NCI-H82 treated with DMSO at 0.1 percent for 48 hours (cell line): ENCODE data around the gene C1orf105.

Experiments used
- DNase-seq: peaks from one replicate; lab custom pipeline; 2025; ENCODE audit not compliant: unreplicated experiment; lab: John Stamatoyannopoulos, UW

Gene C1orf105

DNA sequence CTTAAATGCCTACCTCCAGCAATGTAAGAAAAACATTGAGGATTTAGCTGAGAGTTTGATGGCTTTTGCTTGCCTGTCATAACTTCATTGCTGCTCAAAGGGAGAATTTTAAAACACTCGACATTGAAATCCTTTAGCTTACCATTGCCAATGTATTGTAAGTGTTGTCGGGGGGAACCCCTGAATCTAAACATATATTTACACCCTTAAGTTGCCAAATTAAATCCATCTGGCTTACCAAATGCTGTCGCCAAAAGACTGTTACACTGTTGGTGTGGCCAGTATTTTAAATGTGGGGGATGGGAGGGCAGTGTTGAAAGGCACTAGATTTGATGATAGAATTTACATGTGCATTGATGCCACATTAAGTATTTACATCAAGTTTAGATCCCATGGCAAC lies 24.9 kb upstream of the C1orf105 start:
- DNase-seq: no peak

DNA sequence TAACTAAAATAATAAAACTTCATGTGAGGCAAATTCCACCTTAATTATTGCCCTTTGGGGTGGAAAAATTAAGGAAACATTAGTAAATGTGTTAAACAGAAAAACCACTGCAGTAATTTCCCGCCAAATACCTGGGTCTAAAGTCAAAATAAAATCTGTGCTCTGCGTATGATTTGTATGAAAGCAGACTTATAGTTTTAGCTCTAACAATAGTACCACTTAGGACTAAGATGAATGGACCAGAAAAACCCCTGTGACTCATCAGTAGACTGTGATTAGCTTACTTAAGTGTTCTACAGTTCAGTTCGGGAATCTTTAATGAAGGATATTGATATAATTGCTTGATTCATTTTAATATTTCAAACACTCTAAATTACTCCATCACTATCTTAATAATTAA lies 23.3 kb upstream of the C1orf105 start:
- DNase-seq: no peak

DNA sequence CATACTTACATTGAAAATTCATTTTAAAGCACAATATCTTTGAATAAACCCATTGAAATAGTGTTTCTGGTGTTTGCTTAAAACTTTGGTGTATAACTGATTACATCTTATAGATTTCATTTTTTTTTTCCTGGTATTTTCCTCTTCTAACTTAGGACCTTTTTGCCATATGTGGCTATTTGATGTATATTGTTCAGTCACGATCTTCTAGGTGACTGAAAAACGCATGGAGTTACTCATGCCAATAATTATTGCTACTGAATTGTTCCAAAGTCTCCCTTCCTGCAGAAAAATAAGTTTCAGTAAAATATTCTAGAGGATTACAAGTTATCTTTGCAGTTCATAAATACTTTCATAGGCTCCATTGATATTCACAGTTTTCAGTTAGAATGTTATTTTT lies 22.9 kb upstream of the C1orf105 start:
- no peak for DNase-seq

DNA sequence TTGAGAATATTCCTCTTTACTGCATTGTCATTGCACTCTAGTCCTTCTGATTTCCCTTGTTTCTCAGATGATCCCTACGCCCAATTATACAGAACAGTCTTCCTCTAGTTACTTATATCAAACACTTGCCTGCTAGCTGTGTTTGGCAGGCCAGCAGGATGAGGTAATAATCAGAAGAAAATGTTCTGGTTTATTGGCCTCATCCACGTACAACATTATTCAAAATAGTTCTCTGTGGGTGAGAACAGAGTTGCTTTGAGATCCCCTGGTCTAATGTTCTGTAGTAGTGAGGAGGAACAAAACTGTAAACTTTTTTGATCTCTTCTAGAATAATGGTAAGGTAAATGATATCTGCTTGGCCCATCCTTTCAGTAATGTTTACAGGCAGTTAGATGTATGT lies 22.3 kb upstream of the C1orf105 start:
- no peak for DNase-seq

DNA sequence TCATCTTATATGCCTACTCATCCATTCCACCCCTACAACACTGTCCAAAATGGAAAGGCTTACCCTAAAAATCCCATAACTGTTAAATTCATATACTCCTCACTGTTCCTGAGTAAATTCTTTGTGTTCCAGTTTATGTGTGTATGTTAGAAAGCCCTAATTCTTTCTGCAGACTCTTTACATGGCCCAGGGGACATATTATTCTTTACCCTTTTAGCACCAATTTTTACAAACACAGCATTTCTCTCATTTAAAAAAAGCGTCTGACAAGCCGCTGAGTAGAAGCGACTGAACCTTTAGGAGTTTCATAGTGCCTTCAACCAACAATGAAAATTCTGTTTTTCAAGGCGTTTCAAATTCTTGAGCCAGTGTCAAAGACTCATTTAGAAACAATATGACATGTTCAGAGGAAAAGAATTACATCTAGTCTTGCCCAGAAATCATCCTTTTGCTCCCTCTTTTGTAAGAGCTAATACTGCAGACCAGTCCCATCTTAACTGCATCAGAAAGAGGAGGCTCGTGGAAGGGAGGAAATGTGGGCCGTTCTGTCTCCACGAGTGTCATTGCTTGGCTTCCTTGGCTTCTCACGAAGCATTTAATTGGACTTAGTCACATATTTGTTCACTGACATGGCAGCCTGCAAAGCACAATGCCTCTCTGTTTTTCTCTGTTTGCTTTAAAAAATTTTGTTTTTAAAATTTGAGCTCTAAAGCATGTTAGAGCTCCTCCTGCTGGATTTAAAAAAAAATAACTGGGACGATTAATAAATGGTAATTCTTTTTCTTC lies 21.3 kb upstream of the C1orf105 start:
- DNase-seq: peak; percentile 24

DNA sequence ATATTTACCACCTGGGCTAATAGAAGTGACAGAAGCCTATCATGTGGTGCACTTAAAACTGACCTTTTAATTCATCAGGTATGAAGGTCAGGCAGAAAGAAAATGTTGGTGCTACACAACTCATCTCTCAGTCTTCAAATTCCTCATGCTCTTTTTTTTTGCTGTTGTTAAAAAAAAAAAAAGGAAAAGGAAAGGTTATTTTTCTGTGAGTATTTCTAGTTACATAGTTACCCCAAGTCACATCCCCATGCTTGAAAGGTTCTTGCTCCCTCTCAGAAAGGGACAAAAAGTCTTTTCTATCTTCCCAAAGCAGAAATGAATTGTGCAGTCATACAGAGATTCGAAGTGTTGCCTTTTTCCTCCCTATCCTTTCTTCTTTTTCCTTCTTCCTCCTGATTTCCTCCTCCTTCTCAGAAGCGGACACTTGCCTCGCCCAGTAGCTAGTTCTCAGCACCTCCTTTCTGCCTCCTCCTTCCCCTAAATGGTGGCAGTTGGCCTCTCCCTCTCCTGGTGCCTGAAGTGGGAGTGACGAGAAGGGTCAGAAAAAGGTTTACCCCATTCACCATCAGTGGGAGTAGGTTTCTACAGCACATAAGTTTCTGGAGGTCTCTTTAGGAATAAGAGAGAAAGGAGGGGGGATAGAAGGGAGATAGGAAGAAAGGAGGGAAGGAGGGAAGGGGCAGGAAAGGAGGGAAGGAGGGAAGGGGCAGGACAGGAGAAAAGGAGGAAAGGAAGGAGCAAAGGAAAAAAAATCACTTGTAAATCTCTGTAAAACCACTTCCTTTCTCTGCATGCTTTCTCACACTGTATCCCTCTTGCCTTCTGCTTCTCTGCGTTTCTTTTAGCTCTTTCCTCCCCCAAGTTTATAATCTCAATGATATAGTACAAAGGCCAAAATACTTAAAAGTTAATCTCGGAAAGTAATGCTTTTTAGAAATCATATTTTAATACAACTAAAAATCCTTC lies 20.4 kb upstream of the C1orf105 start:
- no peak for DNase-seq

DNA sequence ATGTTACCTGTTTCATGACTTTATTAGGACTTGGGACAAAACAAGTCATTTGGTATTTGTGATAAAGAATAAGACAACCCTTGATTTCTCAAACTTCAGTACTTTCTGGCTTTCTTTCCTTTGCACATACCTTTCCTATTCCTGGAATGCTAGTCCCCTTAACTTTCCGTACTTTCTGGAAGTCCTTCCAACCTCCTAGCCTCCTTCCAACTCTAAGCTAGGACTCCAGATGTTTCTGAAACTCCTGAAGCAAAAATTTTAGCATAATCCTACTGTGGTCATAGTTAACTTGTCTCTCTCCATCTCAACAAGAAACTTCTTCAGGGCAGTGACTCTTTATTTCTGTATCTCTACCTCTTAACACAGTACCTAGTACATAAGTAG lies 19.8 kb upstream of the C1orf105 start:
- no peak for DNase-seq

DNA sequence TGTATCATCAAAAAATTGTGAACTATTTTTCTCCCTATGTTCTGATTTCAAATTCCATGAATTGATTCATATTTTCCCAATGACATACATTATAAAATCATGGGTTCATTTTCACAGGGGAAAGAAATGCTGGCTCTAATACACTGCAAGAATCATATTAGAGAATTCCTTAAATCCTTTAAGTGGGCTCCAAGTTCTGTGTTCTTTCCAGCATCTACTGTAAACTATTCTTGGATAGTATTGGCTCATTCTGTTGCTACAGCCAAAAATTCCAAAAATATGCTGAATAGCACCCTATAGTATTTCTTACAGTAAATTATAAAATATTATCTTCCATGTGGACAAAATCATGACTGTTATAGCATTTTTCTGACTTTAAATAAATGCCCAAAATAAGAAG lies 19.0 kb upstream of the C1orf105 start:
- no peak for DNase-seq

DNA sequence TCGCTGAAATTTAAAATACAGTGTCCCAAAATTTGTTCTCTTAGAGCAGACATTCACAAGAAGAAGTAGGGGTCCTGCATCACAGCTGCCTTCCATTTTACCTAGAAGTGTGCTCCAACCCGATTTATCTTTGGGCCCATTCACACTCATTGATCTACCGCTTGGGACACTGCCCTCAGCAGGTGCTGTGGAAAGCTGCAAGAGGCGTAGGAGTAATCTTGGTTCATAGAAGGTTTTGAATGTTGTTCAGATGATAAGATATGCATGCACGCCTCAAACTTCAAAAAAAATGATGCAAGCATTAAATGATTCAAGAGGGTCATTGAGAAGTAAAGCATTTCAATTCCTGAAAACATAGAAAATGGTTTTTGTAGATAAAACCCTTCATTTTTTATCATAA lies 18.6 kb upstream of the C1orf105 start:
- DNase-seq: no peak

DNA sequence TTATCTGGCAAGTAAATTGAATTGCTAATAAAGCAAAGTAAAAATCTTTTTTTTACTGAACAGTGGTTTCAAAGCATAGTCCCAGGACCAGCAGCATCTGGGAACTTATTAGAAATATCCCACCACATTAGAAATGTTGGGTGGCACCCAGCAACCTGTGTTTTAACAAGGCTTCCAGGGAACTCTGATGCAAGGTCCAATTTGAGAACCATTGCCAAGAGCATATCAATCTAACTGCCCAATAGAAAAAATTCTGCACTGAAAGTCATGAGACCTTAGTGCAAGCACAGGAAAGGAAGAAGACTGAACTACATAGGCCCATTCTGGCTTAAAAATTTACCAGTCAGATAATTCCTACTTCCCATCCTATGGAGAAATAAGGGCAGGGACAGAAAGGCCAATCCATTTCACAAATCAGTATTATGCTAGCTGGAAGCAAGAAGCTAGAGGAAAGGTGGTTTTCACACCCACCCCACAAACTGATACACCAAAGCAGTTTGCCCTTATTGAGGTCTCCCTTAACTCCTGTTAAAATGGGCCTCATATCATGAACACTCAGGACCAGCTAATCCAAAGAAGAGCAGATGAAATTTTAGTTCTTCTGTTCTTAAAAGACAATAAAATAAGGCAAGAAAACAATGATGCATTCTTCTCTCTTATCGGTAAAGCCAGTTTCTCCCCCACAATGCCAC lies 17.5 kb upstream of the C1orf105 start:
- no peak for DNase-seq

DNA sequence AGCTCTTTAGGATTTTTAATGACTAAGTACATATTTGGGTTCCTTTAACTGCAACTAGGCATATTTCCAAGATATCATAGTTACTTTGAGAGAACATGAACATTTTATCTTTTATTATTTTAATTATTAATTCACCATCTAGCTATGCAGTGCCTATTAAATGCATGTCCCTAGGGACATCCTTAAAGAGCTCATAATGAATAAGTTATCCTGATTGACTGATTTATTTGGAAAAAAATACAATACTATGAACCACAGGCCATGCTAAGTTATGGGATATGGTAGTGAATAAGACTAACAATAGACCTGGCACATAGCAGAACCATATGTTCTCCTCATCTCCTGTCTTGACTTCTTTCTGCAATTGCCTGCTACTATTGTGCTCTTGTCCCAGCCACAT lies 16.4 kb upstream of the C1orf105 start:
- no peak for DNase-seq

DNA sequence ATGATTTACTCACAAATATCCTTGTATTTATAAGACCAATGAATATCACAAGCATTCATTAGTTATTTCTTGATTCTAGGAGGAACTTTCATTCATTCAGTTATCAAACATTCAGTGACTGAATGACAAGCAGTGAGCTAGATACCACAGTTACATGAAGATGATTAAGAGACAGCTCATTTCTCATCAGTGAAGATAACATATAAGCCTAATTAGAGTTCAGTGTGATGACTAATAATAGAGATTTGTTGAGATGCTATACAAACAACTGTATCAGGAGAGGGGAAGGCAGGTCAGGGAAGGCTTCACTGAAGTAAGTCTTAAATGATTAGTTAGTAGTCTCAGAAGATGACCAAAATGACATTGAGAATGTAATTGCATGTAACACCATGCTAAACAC lies 14.6 kb upstream of the C1orf105 start:
- DNase-seq: no peak

DNA sequence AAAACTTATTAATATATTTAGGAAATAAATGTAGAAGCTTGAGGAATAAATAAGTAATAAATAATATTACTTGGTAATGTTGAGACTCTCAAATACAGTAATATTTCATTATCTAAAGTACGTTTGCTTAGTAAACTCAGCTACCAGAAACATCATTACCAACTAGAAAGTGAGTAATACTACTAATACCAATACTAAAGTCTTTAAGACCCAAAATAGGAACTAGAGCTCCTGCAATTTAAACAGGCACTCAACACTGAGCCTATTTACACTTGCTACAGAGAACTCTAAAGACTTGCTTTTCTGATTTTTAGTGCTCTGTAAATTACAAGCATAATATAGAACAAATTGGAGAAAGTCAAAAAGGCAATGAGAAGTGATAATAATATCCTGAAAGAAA lies 13.5 kb upstream of the C1orf105 start:
- DNase-seq: no peak

DNA sequence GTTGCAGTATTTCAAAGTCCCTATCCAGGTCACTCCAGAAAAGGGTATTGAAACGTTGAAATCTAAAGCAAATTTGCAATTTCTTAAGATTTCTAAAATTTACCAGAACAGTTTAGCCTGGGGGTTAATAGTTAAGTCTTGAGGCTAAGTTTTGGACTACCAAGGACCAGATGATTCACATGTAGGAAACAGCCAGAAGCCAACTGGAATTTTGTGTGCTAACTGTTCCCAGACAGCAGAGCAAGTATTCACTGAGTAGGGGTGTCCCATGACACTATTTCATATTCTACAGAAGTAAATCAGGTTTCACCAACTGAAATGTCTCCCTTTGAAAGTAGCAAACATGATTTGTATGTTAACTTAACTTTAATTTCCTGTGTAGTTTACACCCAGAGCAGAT lies 11.5 kb upstream of the C1orf105 start:
- DNase-seq: no peak

DNA sequence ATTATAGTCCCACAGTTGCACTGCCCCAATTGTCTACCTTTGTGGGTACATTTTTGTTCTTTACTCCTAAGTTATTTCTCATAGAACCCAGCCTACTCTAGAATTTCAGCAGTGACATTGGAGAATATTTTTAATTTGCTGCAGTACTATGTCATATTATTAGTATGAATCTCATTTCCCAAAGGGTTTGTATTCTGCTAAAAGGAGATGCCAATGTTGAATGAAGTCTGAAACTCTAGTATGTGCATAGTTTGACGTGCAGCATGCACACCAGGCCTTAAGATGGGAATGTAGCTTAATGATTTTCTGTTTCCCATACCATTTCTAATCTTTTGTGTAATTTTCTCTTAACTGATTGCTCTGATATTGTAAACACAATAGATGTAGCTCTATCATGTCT lies 10.5 kb upstream of the C1orf105 start:
- DNase-seq: no peak

DNA sequence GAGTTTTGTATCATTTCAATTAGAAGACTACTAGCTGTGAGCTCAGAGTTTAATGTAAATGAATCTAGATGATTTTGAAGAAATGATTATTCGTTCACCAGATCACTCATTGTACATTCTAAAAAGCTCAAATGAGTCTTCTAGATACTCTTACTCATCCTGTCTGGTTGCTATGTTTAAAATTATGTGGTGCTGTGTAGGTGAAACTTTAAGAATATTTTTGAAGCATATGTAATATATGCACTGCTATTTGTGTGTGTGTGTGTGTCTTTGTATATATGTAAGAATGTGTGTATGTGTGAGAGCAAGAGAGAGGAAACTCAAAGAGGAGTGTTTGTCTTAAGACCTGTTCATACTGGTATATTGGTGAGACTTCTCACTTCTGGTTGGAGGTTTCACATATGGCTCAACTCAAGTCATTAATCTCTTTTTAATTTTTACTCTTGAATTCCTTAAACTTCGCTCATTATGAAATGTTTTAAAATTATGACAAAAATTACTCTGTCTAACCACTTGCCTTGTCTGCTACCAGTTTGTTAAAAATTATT lies 8.6 kb upstream of the C1orf105 start:
- no peak for DNase-seq

DNA sequence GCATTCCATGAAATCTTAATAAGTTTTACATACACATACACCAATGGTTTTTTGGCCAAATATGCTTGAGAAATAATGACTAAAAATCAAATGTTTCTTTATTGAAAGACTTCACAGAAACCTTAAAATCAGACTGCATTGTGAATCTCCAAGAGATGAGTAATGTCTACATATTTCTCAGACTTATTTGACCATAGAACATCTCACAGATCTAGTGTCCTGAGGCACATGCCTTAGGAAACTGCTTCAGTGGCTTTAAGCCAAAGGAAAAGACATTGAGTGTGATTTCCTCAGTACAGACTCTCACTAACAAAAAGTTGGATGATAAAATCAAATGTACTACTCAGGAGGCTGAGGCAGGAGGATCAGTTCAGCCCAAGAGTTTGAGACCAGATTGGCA lies 6.2 kb upstream of the C1orf105 start:
- DNase-seq: no peak

DNA sequence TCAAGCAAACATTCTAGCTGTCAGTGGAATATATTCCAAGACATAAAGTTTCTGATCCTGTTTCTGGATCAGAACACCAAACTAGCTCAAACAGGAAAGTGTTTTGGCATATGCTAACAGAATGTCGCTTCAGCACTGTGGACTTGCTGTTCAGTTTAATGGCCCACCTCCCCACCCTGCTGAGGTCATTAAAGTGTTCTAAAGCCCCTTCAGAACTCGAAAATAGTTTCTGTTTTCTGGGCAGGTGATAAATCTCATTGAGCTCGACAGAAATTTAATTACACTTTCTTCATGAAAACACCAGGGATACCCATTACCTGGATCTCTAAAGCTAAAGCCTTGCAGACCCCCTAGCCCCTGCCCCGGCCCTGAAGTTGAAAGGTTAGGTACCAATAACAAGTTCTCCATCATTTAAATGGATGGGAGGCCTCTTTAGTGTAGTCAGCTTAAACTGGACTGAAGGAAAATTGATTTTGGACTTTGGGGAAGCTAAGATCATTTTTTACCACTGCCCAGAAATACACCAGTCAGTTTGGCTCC lies 3.9 kb upstream of the C1orf105 start:
- no peak for DNase-seq

DNA sequence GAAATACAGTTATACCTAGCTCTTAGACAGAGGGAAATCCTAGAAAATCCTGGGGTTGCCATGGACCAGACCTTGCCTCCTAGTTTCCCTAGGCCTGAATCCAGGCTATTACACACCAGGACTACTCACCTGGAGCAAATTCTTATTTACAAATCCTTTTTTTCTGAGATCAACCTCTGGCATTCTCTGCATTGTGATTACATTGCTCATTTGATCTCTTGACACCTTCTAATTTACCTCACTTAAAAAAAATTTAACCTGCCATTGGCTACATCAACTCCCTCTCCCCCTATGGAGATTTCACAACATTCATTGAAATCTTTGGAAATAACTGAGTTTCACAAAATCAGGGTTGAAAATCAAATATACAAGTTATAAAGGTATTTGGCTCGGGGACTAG lies 2.9 kb upstream of the C1orf105 start:
- no peak for DNase-seq

DNA sequence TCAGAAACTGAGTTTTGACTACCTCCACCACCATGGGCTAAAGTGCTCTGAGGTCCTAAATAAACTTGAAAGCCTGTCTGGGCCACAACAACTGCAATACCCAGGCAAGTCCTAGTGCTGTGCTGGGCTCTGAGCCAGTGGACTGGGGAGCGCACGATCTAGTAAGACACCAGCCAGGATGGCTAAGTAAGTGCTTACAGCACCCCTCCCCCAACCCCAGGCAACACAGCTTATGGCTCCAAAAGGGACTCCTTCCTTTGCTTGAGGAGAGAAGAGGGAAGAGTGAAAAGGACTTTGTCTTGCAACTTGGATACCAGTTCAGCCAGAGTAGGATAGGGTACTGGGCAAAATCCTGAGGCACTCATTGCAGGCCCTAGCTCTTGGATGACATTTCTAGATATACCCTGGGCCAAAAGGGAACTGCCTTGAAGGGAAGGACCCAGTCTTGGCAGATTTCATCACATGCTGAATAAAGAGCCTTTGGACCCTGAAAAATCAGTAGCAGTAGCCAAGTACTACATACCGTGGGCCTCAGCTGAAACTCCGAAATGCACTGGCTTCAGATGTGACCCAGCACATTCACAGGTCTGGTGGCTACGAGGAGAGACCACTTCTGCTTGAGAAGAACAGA lies 1.6 kb downstream of the C1orf105 start:
- DNase-seq: no peak

DNA sequence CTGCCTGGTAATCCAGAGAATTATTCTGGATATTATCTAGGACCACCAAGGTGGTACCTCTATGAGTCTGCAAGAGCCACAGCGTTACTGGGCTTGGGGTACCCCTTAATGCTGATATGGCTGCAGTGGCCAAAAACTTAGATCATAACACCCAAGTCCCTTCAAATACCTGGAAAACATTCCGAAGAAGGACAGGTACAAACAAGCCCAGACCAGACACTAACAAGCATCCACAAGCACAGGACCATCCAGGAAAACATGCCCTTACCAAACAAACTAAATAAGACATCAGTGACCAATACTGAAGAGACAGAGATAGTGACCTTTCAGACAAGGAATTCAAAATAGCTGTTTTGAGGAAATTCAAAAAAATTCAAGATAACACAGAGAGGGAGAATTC lies 2.9 kb downstream of the C1orf105 start:
- DNase-seq: no peak
